ENCODE results near the gene LAP3. TPM values are rescaled to one million over a fixed set of nuclear protein-coding genes. Genes with fewer than 3 reads are reported as not detected.

Gene LAP3
- total RNA-seq, 2 donors from 2014 or later: 59.3 to 63.8 TPM

DNA sequence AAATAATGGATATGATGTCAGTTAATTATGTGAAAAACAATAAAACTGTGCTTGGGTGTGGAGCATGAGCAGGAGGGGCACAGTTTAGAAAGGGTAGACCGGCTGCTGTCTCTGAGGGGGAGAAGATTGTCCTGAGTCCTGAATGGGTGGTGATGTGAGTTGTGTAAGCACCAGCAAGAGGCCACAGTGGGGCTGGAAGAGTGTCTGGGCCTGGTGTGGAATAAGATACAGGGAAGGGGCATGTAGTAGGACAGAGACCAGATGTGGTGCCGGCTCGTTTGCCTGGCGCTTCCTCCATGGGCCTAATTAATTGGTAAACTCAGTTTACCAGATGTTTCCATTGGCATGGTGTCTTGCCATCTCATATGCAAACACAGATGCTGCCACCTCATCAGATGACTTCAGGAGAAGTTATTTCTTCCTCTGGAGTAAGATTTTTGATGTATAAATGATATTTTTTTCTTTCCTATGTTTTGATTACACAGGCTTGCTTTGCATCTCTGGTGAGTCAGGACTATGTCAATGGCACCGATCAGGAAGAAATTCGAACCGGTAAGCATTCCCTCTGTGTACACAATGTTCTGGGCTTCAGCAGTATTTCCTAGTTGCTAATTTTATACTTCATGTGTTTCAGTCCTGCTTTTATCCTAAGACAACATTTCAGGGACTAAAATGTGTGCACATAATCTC lies 42.6 kb downstream of the LAP3 start:
- H3K27me3 ChIP-seq: no peaks in the 10 kb centered on the region
- H3K4me1 ChIP-seq: peaks cover 10% of the 10 kb centered on the region
- H3K36me3 ChIP-seq: peaks cover 20% of the 10 kb centered on the region
- intact Hi-C loops (cut with DNase I): loop anchor here (10.0 kb wide), 1 partner anchor 185 kb away; no protein-coding TSS in a partner anchor
- TF ChIP-seq, protein P1, sequence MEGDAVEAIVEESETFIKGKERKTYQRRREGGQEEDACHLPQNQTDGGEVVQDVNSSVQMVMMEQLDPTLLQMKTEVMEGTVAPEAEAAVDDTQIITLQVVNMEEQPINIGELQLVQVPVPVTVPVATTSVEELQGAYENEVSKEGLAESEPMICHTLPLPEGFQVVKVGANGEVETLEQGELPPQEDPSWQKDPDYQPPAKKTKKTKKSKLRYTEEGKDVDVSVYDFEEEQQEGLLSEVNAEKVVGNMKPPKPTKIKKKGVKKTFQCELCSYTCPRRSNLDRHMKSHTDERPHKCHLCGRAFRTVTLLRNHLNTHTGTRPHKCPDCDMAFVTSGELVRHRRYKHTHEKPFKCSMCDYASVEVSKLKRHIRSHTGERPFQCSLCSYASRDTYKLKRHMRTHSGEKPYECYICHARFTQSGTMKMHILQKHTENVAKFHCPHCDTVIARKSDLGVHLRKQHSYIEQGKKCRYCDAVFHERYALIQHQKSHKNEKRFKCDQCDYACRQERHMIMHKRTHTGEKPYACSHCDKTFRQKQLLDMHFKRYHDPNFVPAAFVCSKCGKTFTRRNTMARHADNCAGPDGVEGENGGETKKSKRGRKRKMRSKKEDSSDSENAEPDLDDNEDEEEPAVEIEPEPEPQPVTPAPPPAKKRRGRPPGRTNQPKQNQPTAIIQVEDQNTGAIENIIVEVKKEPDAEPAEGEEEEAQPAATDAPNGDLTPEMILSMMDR (IDR thresholded peaks at IDR 0.05): no peak
- no peak overlapping the region for H3K9ac ChIP-seq (ENCODE audit: low read depth in 2 of 2, low read length in 2 of 2)
- no peaks in the 10 kb centered on the region for H3K9me3 ChIP-seq
- no peak for DNase-seq
- H3K4me3 ChIP-seq: no peak overlapping the region
- H3K27ac ChIP-seq: no peak overlapping the region

DNA sequence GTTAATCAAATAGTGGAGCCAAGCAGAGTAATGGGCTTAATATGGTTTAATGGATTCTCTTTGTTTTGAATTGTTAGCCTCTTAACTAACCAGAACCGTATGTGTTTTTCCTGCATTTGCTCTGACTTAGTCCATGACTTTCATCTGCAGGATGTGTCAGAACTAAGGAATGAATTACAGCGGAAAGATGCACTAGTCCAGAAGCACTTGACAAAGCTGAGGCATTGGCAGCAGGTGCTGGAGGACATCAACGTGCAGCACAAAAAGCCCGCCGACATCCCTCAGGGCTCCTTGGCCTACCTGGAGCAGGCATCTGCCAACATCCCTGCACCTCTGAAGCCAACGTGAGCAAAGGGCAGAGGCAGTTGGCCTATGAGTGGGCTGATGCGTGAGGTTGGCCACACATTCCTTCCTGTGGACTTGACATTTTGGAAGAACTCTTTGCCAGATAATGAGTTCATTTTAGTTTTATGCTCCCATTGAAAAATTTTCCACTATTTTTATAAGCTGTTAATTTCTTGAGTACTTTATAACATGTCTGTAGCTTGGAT lies 46.5 kb downstream of the LAP3 start:
- no peak overlapping the region for H3K27ac ChIP-seq
- peaks cover 39% of the 10 kb centered on the region for H3K36me3 ChIP-seq
- intact Hi-C loops (cut with DNase I): no loop called here
- no peak overlapping the region for H3K9ac ChIP-seq (ENCODE audit: low read depth in 2 of 2, low read length in 2 of 2)
- no peak for DNase-seq
- H3K4me1 ChIP-seq: no peaks in the 10 kb centered on the region
- H3K4me3 ChIP-seq: no peak overlapping the region
- TF ChIP-seq, protein P1 (IDR thresholded peaks at IDR 0.05): no peak
- H3K9me3 ChIP-seq: no peaks in the 10 kb centered on the region
- no peaks in the 10 kb centered on the region for H3K27me3 ChIP-seq

DNA sequence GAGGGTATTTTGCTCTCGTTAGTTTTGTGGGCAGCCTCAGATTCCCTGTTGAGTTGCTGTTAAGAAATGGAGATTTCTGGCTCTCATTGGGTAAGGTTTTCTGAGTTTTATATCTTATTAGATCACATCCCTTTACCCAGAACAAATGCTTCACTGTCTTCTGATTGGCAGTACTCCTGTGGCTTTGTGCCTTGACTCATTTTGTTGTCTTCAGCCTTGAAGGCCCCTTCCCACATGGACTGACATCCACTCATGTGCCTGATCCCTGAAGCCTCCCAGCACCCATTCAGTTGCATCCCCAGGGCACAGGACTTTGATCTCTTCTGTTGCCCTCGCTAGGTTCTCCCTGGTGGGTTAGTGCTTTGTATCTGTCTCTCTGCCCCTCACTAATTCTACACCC lies 47.8 kb downstream of the LAP3 start:
- intact Hi-C loops (cut with DNase I): no loop called here
- Histone ChIP-seq H3K27me3 (no peaks in the 10 kb centered on the region), H3K4me3 (no peak overlapping the region), H3K9ac (ENCODE audit: low read depth in 2 of 2, low read length in 2 of 2) (no peak overlapping the region), H3K27ac (no peak overlapping the region), H3K36me3 (peaks cover 45% of the 10 kb centered on the region), H3K9me3 (no peaks in the 10 kb centered on the region), H3K4me1 (no peaks in the 10 kb centered on the region)
- no peak for DNase-seq
- TF ChIP-seq, protein P1 (IDR thresholded peaks at IDR 0.05): no peak

DNA sequence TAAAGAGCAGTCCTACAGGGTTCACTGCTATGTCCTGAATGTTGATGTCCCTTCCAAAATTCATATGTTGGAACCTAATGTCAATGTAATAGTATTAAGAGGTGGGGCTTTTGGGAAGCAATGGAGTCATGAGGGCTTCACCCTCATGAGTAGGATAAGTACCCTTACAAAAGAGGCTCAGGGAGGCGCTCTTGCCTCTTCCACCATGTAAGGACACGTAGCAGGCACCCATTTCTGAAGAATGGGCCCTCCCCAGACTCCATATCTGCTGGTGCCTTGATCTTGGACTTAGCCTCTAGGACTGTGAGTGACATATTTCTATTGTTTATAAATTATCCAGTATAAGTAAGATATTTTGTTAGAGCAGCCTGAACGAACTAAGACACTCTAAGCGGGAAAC lies 53.2 kb downstream of the LAP3 start:
- no peak overlapping the region for H3K27ac ChIP-seq
- no peaks in the 10 kb centered on the region for H3K9me3 ChIP-seq
- no peaks in the 10 kb centered on the region for H3K27me3 ChIP-seq
- intact Hi-C loops (cut with DNase I): no loop called here
- TF ChIP-seq, protein P1 (IDR thresholded peaks at IDR 0.05): no peak
- H3K4me1 ChIP-seq: no peaks in the 10 kb centered on the region
- H3K36me3 ChIP-seq: peaks cover 36% of the 10 kb centered on the region
- no peak overlapping the region for H3K9ac ChIP-seq (ENCODE audit: low read depth in 2 of 2, low read length in 2 of 2)
- DNase-seq: no peak
- H3K4me3 ChIP-seq: no peak overlapping the region

DNA sequence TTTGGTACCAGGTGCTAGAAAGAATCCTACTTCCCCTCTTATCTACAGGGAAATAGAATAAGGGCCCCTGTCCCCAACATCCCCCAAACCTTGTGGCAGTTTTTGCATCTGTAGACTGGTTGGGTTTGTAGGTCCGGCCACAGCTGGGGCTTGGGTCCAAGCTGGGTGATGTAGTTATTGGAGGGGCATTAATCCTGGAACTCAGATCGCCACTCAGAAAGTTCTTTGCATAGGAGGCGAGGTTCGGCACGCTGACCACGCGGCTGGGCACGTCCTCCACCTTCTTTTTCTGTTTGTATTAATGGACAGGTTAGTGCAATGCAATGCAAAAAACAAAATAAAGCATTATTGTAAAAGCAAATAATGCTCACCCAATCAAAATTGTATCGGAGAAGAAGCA lies 56.6 kb downstream of the LAP3 start:
- DNase-seq: no peak
- intact Hi-C loops (cut with DNase I): no loop called here
- Histone ChIP-seq H3K9ac (ENCODE audit: low read depth in 2 of 2, low read length in 2 of 2) (no peak overlapping the region), H3K4me1 (no peaks in the 10 kb centered on the region), H3K36me3 (peaks cover 17% of the 10 kb centered on the region), H3K27me3 (no peaks in the 10 kb centered on the region), H3K9me3 (no peaks in the 10 kb centered on the region), H3K27ac (no peak overlapping the region), H3K4me3 (no peak overlapping the region)
- TF ChIP-seq, protein P1 (IDR thresholded peaks at IDR 0.05): no peak
